ENCODE data around the gene KRTAP4-1. TPM values are rescaled to one million over a fixed set of nuclear protein-coding genes. Genes with fewer than 3 reads are reported as not detected.

The KRTAP4-1 gene
- polyA plus RNA-seq, 1 of the 3 experiments (the other 2 are of a cell fraction) = not detected

GRCh38 chr17:41153856-41154255 lies 30.9 kb downstream of the KRTAP4-1 start:
- Histone ChIP-seq H3K4me3 (ENCODE audit: low read depth in 2 of 2, low read length in 1 of 2) (no peak overlapping the region), H3K36me3 (replicated peaks in 1 of 2; ENCODE audit: control insufficient read depth in 1 of 2, insufficient read depth in 2 of 2, low read length in 1 of 2) (no peaks in the 10 kb centered on the region), H3K27ac (ENCODE audit: low read depth in 2 of 2, low read length in 1 of 2) (no peak overlapping the region), H3K79me2 (ENCODE audit: insufficient read depth) (no peaks in the 10 kb centered on the region), H3K9me3 (no peaks in the 10 kb centered on the region), H4K20me1 (ENCODE audit: insufficient read depth) (no peaks in the 10 kb centered on the region), H3K9ac (no peak overlapping the region), H3K9me2 (no peaks in the 10 kb centered on the region), H3K27me3 (ENCODE audit: insufficient read depth) (peaks cover 4% of the 10 kb centered on the region; the same call in 1 of the 2 replicates), H2AFZ (ENCODE audit: low read depth) (no peak overlapping the region), H3K4me2 (no peak overlapping the region), H3K4me1 (ENCODE audit: control insufficient read depth in 1 of 2, insufficient read depth in 2 of 2, low read depth in 1 of 2, low read length in 1 of 2) (no peaks in the 10 kb centered on the region), H3F3A (replicated peaks; ENCODE audit: insufficient read depth) (no peaks in the 10 kb centered on the region)
- ChIA-PET POLR2A (no interaction called here), CTCF (no interaction called here)
- 13% methylated on average over 2 of the region's 2 CpGs for WGBS (ENCODE audit: low lambda C conversion rate)
- TF ChIP-seq MAX (IDR thresholded peaks at IDR 0.05; ENCODE audit: low read depth) (no peak), NRF1 (IDR thresholded peaks at IDR 0.05; ENCODE audit: low read depth, low read length) (no peak), ELF1 (IDR thresholded peaks at IDR 0.05) (no peak), FOXM1 (IDR thresholded peaks at IDR 0.05; ENCODE audit: low read depth) (no peak), FOSL2 (IDR thresholded peaks at IDR 0.05; ENCODE audit: borderline replicate concordance, low read depth) (no peak)
- no peak for DNase-seq

GRCh38 chr17:41151525-41151924 lies 33.2 kb downstream of the KRTAP4-1 start:
- H3K79me2 ChIP-seq (ENCODE audit: insufficient read depth) = no peaks in the 10 kb centered on the region
- no peak overlapping the region for H3K4me2 ChIP-seq
- H3K9ac ChIP-seq = no peak overlapping the region
- no peaks in the 10 kb centered on the region for H3K36me3 ChIP-seq (replicated peaks in 1 of 2; ENCODE audit: control insufficient read depth in 1 of 2, insufficient read depth in 2 of 2, low read length in 1 of 2)
- no peak overlapping the region for H3K4me3 ChIP-seq (ENCODE audit: low read depth in 2 of 2, low read length in 1 of 2)
- no peaks in the 10 kb centered on the region for H3K9me3 ChIP-seq
- no peak overlapping the region for H2AFZ ChIP-seq (ENCODE audit: low read depth)
- 0 out of 2 replicates have a peak, but pooled peaks cover 4% of the 10 kb centered on the region for H3K27me3 ChIP-seq (ENCODE audit: insufficient read depth)
- 12% methylated on average over 2 of the region's 2 CpGs for WGBS (ENCODE audit: low lambda C conversion rate)
- no peaks in the 10 kb centered on the region for H3F3A ChIP-seq (replicated peaks; ENCODE audit: insufficient read depth)
- H3K9me2 ChIP-seq = no peaks in the 10 kb centered on the region
- no peak for DNase-seq
- TF ChIP-seq FOSL2 (IDR thresholded peaks at IDR 0.05; ENCODE audit: borderline replicate concordance, low read depth) (no peak), CHD2 (IDR thresholded peaks at IDR 0.05; ENCODE audit: low read length, partially characterized antibody) (no peak), USF1 (IDR thresholded peaks at IDR 0.05; ENCODE audit: borderline replicate concordance, low read depth) (no peak), RCOR1 (IDR thresholded peaks at IDR 0.05; ENCODE audit: low read length) (no peak), TCF12 (IDR thresholded peaks at IDR 0.05) (no peak), IRF3 (IDR thresholded peaks at IDR 0.05; ENCODE audit: low read depth, low read length) (no peak), ZBTB33 (IDR thresholded peaks at IDR 0.05; ENCODE audit: borderline replicate concordance, low read depth) (no peak), CTCF (IDR thresholded peaks at IDR 0.05) (no peak), ELF1 (IDR thresholded peaks at IDR 0.05) (no peak), EP300 (IDR thresholded peaks at IDR 0.05; ENCODE audit: borderline replicate concordance in 1 of 2, low read depth in 1 of 2, low read length in 1 of 2) (no peak), TAF1 (IDR thresholded peaks at IDR 0.05; ENCODE audit: borderline replicate concordance, low read depth, low read length) (no peak), REST (IDR thresholded peaks at IDR 0.05; ENCODE audit: low read depth, low read length) (no peak), FOXJ3 (CRISPR knock-in tag; IDR thresholded peaks at IDR 0.05) (no peak), JUND (IDR thresholded peaks at IDR 0.05) (no peak), TEAD4 (IDR thresholded peaks at IDR 0.05; ENCODE audit: borderline replicate concordance, insufficient read depth) (no peak)
- ChIA-PET POLR2A (no interaction called here), CTCF (interaction anchor here (0.8 to 0.9 kb wide), 2 partner anchors 171 to 497 kb away, joined by 3 read pairs; no protein-coding TSS in a partner anchor)
- H3K4me1 ChIP-seq (ENCODE audit: control insufficient read depth in 1 of 2, insufficient read depth in 2 of 2, low read depth in 1 of 2, low read length in 1 of 2) = no peaks in the 10 kb centered on the region
- H4K20me1 ChIP-seq (ENCODE audit: insufficient read depth) = no peaks in the 10 kb centered on the region
- no peak overlapping the region for H3K27ac ChIP-seq (ENCODE audit: low read depth in 2 of 2, low read length in 1 of 2)

Data from SK-N-SH (cell line).